ENCODE results near the gene GBA2. TPM values are rescaled to one million over a fixed set of nuclear protein-coding genes. Genes with fewer than 3 reads are reported as not detected.

The GBA2 gene
- total RNA-seq, 4 donors from 2014 or later: 71.4 to 111 (median 101) TPM

DNA sequence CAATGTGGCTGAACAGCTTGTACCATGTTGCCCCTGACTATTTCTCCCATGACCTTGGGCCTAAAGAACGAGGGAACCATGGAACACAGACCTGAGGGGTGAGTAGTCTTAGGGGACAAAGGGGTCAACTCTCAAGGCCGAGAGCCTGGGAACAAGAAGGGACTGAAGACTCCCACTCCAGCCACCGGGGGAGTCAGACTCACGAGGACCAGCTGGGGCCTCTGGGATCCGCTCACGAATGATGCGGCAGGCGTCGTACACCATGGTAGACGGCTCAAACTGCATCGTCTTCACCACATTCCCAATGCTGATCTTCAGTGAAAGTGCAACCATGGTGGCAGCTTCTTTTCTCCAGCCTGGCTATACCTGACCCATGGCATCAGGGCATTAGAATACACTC is 23.7 kb downstream of the GBA2 start:
- Histone ChIP-seq H3K4me3 (replicated peaks in 1 of 3) (no peak overlapping the region), H3K9me3 (no peaks in the 10 kb centered on the region), H3K4me1 (peaks cover 27 to 35% of the 10 kb centered on the region in 2 donors), H3K27me3 (no peaks in the 10 kb centered on the region), H3K36me3 (peaks cover 47 to 51% of the 10 kb centered on the region in 2 donors), H3K27ac (no peak overlapping the region)
- 97 to 98% methylated on average over 10 to 11 of the region's 11 CpGs for WGBS, 2 donors
- DNase-seq: no peak
- TF ChIP-seq CTCF (IDR thresholded peaks at IDR 0.05): no peak
- TF ChIP-seq POLR2A (IDR thresholded peaks at IDR 0.05): no peak
- intact Hi-C loops (cut with DNase I): loop anchor here (5.0 kb wide), 1 partner anchor 73 kb away; the partner anchor contains the start of gene SIT1

DNA sequence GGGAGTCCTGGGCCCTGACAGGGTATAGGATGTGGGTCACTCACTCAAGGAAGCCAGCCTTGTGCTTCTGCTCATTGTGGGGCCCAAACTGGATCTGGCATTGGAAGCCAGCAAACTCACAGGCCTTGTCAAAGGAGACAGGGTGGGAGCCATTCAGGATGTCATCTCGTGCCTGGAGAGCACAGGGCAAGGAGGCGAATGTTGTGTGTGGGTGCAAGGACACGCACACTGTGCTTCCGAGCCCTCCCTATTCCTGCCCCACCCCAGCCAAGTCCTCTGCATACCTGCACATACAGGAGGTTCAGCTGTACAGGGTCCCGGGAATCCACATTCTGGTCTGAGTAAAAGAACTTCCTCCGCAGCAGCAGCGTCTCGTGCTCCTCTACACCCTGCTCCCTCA is 25.1 kb downstream of the GBA2 start:
- Histone ChIP-seq H3K9me3 (no peaks in the 10 kb centered on the region), H3K4me3 (replicated peaks in 1 of 3) (no peak overlapping the region), H3K4me1 (peaks cover 14 to 20% of the 10 kb centered on the region in 2 donors), H3K36me3 (peaks cover 61 to 66% of the 10 kb centered on the region in 2 donors), H3K27ac (no peak overlapping the region), H3K27me3 (no peaks in the 10 kb centered on the region)
- intact Hi-C loops (cut with DNase I): no loop called here
- TF ChIP-seq CTCF (IDR thresholded peaks at IDR 0.05) (no peak), POLR2A (IDR thresholded peaks at IDR 0.05) (no peak)
- no peak for DNase-seq
- 94% methylated on average over 8 of the region's 8 CpGs for WGBS, 2 donors

DNA sequence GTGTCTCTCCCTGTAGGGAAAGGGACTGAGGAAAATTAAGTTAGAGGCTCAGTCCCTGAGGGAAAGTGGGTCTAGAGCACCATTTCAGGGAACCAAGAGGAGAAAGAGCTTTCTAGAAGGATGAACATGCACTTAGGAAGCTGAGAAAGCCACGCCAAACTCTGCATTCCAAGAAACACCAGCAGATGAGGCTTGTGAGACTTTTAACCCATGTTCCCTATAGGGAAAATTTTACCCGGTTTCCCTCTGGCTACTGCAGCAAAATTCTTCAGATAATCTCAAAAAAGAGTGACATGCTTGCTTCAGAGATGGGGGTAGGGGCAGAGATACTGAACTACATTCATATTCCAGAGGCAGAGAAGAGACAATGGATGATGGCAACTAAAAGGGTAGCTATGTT is 25.6 kb downstream of the GBA2 start:
- Histone ChIP-seq H3K27me3 (no peaks in the 10 kb centered on the region), H3K27ac (no peak overlapping the region), H3K4me1 (peaks cover 10 to 16% of the 10 kb centered on the region in 2 donors), H3K4me3 (replicated peaks in 1 of 3) (no peak overlapping the region), H3K36me3 (peaks cover 66 to 70% of the 10 kb centered on the region in 2 donors), H3K9me3 (no peaks in the 10 kb centered on the region)
- WGBS, 2 donors: 88 to 96% methylated on average over 2 of the region's 2 CpGs
- intact Hi-C loops (cut with DNase I): no loop called here
- no peak for DNase-seq
- no peak for TF ChIP-seq CTCF (IDR thresholded peaks at IDR 0.05)
- no peak for TF ChIP-seq POLR2A (IDR thresholded peaks at IDR 0.05)

DNA sequence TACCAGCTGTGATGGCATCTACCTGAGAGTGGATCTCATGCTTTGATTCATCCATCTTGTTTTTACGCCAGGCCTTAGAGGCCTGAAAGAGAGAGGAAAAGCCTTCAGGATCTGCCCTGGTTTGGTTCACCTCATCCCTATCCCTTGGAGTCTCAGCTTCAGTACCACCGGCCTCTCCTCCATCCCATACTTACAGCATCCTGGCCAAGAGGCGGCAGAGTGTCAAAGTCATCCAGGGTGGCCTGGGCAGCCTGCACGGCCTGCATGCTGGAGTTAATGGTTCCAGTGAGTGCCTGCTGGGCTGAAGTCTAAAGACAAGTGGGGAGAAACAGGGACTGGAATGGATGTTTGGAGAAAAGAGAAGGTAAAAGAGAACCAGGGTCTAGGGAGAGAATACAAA is 29.5 kb downstream of the GBA2 start:
- no peaks in the 10 kb centered on the region for H3K27me3 ChIP-seq
- H3K9me3 ChIP-seq: no peaks in the 10 kb centered on the region
- H3K27ac ChIP-seq: no peak overlapping the region
- TF ChIP-seq POLR2A (IDR thresholded peaks at IDR 0.05) (no peak), CTCF (IDR thresholded peaks at IDR 0.05) (no peak)
- no peaks in the 10 kb centered on the region for H3K4me1 ChIP-seq
- H3K4me3 ChIP-seq (replicated peaks in 1 of 3): no peak overlapping the region
- intact Hi-C loops (cut with DNase I): no loop called here
- peaks cover 98 to 99% of the 10 kb centered on the region in 2 donors for H3K36me3 ChIP-seq
- WGBS, 2 donors: 95 to 100% methylated on average over 4 of the region's 4 CpGs
- DNase-seq: no peak

DNA sequence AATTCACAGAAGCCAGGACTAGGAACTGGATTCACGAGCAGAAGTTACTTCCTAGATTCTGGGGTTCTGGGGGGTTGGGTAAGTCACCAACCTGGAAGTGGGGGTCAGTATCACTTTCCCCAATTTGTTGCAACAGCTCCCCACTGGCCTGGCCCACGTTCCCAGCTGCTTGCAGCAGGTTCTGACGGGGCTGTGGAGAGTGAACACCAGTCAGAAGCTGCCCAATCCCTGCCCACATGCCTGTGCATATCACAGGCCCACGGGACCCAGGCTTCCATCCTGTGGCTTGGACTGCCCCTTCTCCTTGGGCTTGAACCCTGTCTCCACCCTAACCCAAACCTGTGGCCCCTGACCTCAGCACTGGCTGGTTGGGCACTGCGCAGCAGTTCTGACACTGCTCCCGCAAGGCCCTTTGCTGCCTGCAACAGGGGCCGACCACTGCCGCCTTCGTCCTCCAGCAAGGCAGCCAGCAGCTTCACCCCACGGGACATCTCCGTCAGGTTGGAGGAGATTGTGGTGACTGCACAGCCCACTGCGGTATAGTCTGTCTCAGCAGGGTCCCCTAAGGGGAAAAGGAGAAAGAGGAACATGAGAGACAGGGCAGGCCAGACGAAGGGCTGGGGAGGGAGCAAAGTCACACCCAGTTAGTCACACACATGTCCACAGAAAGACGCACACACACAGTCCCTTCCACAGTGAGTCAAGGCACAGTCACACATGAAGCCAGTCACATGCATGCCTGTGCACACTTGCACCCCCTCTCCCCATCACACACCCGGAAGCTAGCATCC is 30.1 kb downstream of the GBA2 start:
- TF ChIP-seq CTCF (IDR thresholded peaks at IDR 0.05): no peak
- no peak for TF ChIP-seq POLR2A (IDR thresholded peaks at IDR 0.05)
- DNase-seq: no peak
- H3K4me3 ChIP-seq (replicated peaks in 1 of 3): no peak overlapping the region
- H3K36me3 ChIP-seq: peaks cover 98 to 99% of the 10 kb centered on the region in 2 donors
- H3K27ac ChIP-seq: no peak overlapping the region
- WGBS, 2 donors: 92 to 97% methylated on average over 14 to 15 of the region's 15 CpGs
- H3K27me3 ChIP-seq: no peaks in the 10 kb centered on the region
- intact Hi-C loops (cut with DNase I): no loop called here
- no peaks in the 10 kb centered on the region for H3K4me1 ChIP-seq
- H3K9me3 ChIP-seq: no peaks in the 10 kb centered on the region

All from thyroid gland (tissue), 4 donors.